ENCODE measurements around the gene SPAAR. TPM values are rescaled to one million over a fixed set of nuclear protein-coding genes. Genes with fewer than 3 reads are reported as not detected.
"Not testable (repeated sequence)": the region's sequence is repeated elsewhere in the genome, so short reads cannot be mapped to it uniquely, and the experiment has no call there.

The SPAAR gene
- total RNA-seq, 1 experiment from 2014 or later, result 0.72 TPM

- Histone ChIP-seq H2AFZ (no peak overlapping the region), H3F3A (ENCODE audit: insufficient read depth, low read depth) (peaks cover 16% of the 10 kb centered on the region), H3K4me1 (replicated peaks; ENCODE audit: insufficient read depth) (peaks cover 33% of the 10 kb centered on the region), H3K79me2 (ENCODE audit: low read depth) (no peaks in the 10 kb centered on the region), H3K9me2 (ENCODE audit: insufficient read depth) (no peaks in the 10 kb centered on the region), H3K27me3 (ENCODE audit: insufficient read depth, low read depth) (no peaks in the 10 kb centered on the region), H3K9me3 (ENCODE audit: insufficient read depth, low read depth) (no peaks in the 10 kb centered on the region), H3K4me2 (no peak overlapping the region), H3K36me3 (ENCODE audit: low read depth) (no peaks in the 10 kb centered on the region), H4K20me1 (ENCODE audit: insufficient read depth) (no peaks in the 10 kb centered on the region), H3K27ac (no peak overlapping the region), H3K4me3 (no peak overlapping the region)
- TF ChIP-seq EZH2 (IDR thresholded peaks at IDR 0.05; ENCODE audit: low read depth) (no peak), CTCF (conservative IDR thresholded peaks at IDR 0.05) (no peak)
- BruUV-seq (replicated peaks), result no TSS peak
- ChIA-PET POLR2A (ENCODE audit: unreplicated experiment) (interaction anchor here (0.5 to 0.7 kb wide), 2 partner anchors 99 to 261 kb away, joined by 3 read pairs; no protein-coding TSS in a partner anchor), CTCF (no interaction called here)
- intact Hi-C loops (cut with micrococcal nuclease; ENCODE audit: unreplicated experiment), result no loop called here
- DNase-seq, result no peak
Observed at GRCh38 chr9:35912791-35913400, 3.6 kb downstream of the SPAAR start.

- H3K9me3 ChIP-seq (ENCODE audit: insufficient read depth, low read depth); intact Hi-C loops (cut with micrococcal nuclease; ENCODE audit: unreplicated experiment); H3K27me3 ChIP-seq (ENCODE audit: insufficient read depth, low read depth); H2AFZ ChIP-seq; H3K36me3 ChIP-seq (ENCODE audit: low read depth); H3K4me3 ChIP-seq; H3K4me2 ChIP-seq; H3K79me2 ChIP-seq (ENCODE audit: low read depth); DNase-seq; H3K9me2 ChIP-seq (ENCODE audit: insufficient read depth); H3K27ac ChIP-seq; BruUV-seq (replicated peaks); H4K20me1 ChIP-seq (ENCODE audit: insufficient read depth): not testable (repeated sequence)
- Histone ChIP-seq H3K4me1 (replicated peaks; ENCODE audit: insufficient read depth) (peaks cover 28% of the 10 kb centered on the region), H3F3A (ENCODE audit: insufficient read depth, low read depth) (peaks cover 10% of the 10 kb centered on the region)
- ChIA-PET CTCF (interaction anchor here (0.6 kb wide), 1 partner anchor 35 kb away, joined by 3 read pairs; no protein-coding TSS in a partner anchor), POLR2A (ENCODE audit: unreplicated experiment) (interaction anchor here (0.5 to 0.7 kb wide), 2 partner anchors 100 to 262 kb away, joined by 3 read pairs; no protein-coding TSS in a partner anchor)
Observed at GRCh38 chr9:35913429-35913828, 4.1 kb downstream of the SPAAR start.

GRCh38 chr9:35914301-35914807 lies 5.1 kb downstream of the SPAAR start:
- Histone ChIP-seq H3K36me3 (ENCODE audit: low read depth) (no peaks in the 10 kb centered on the region), H3K4me2 (no peak overlapping the region), H3K27ac (no peak overlapping the region), H3K4me3 (no peak overlapping the region), H3K27me3 (ENCODE audit: insufficient read depth, low read depth) (no peaks in the 10 kb centered on the region), H3K9me2 (ENCODE audit: insufficient read depth) (no peaks in the 10 kb centered on the region), H3K4me1 (replicated peaks; ENCODE audit: insufficient read depth) (peaks cover 21% of the 10 kb centered on the region), H3K9me3 (ENCODE audit: insufficient read depth, low read depth) (no peaks in the 10 kb centered on the region), H3F3A (ENCODE audit: insufficient read depth, low read depth) (peaks cover under 1% of the 10 kb centered on the region; the same call in 1 of the 2 replicates), H3K79me2 (ENCODE audit: low read depth) (no peaks in the 10 kb centered on the region), H4K20me1 (ENCODE audit: insufficient read depth) (no peaks in the 10 kb centered on the region), H2AFZ (no peak overlapping the region)
- intact Hi-C loops (cut with micrococcal nuclease; ENCODE audit: unreplicated experiment), result no loop called here
- POLR2A ChIA-PET (ENCODE audit: unreplicated experiment), result interaction anchor here (0.6 to 0.7 kb wide), 2 partner anchors 35 to 285 kb away, joined by 3 read pairs; no protein-coding TSS in a partner anchor
- CTCF ChIA-PET, result interaction anchor here (0.6 to 2.2 kb wide), 2 partner anchors 31 to 36 kb away, joined by 3 to 18 read pairs; no protein-coding TSS in a partner anchor
- BruUV-seq (replicated peaks), result no TSS peak
- TF ChIP-seq CTCF (conservative IDR thresholded peaks at IDR 0.05) (no peak), EZH2 (IDR thresholded peaks at IDR 0.05; ENCODE audit: low read depth) (no peak)
- peak; percentile 55 to 69 for DNase-seq
